GM23248 (cell line): ENCODE results near the gene FARP1. TPM values are rescaled to one million over a fixed set of nuclear protein-coding genes. Genes with fewer than 3 reads are reported as not detected.

Experiments
- DNase-seq: peaks from one replicate; pipeline ENCODE4 v3.0.0-alpha.2; 2015
- H2AFZ ChIP-seq: fragments of 200-600 bp; sonication (generic); 2 replicates; pipeline ENCODE4 v1.6.1; 2016; ENCODE audit warnings: antibody characterized with exemption
- H3F3A ChIP-seq: fragments of 200-600 bp; sonication (generic); 2 replicates; pipeline ENCODE4 v1.6.1; 2016; ENCODE audit warnings: mild to moderate bottlenecking, antibody characterized with exemption, mixed run types; ENCODE audit not compliant: insufficient read depth
- H3K27ac ChIP-seq: fragments of 200-600 bp; sonication (generic); 2 replicates; pipeline ENCODE4 v1.5.1; 2016; ENCODE audit warnings: mild to moderate bottlenecking
- H3K27me3 ChIP-seq: fragments of 200-600 bp; sonication (generic); replicated peaks from 2 replicates; pipeline ENCODE4 v1.6.1; 2016; ENCODE audit warnings: mild to moderate bottlenecking; ENCODE audit not compliant: insufficient read depth
- H3K36me3 ChIP-seq: fragments of 200-600 bp; sonication (generic); 2 replicates; pipeline ENCODE4 v1.6.1; 2016; ENCODE audit warnings: low read depth, mild to moderate bottlenecking
- H3K4me1 ChIP-seq: fragments of 200-600 bp; sonication (generic); 2 replicates; pipeline ENCODE4 v1.6.1; 2016; ENCODE audit warnings: mild to moderate bottlenecking; ENCODE audit not compliant: insufficient read depth
- H3K4me2 ChIP-seq: fragments of 200-600 bp; sonication (generic); one replicate; pipeline ENCODE4 v1.6.1; 2016; ENCODE audit warnings: mild to moderate bottlenecking; ENCODE audit not compliant: unreplicated experiment
- H3K4me3 ChIP-seq: fragments of 200-600 bp; sonication (generic); 2 replicates; pipeline ENCODE4 v1.5.1; 2016; ENCODE audit warnings: mild to moderate bottlenecking
- H3K79me2 ChIP-seq: fragments of 200-600 bp; sonication (generic); 2 replicates; pipeline ENCODE4 v1.6.1; 2016; ENCODE audit warnings: mild to moderate bottlenecking; ENCODE audit not compliant: insufficient read depth
- H3K9ac ChIP-seq: fragments of 200-600 bp; sonication (generic); 2 replicates; pipeline ENCODE4 v1.6.1; 2016; ENCODE audit warnings: mild to moderate bottlenecking
- H3K9me2 ChIP-seq: fragments of 200-600 bp; sonication (generic); 2 replicates; pipeline ENCODE4 v1.6.1; 2016; ENCODE audit warnings: mixed run types, mild to moderate bottlenecking, moderate library complexity; ENCODE audit not compliant: insufficient read depth
- H3K9me3 ChIP-seq: fragments of 200-600 bp; sonication (generic); one replicate; pipeline ENCODE4 v1.6.1; 2017; ENCODE audit warnings: low read depth
- H4K20me1 ChIP-seq: fragments of 200-600 bp; sonication (generic); 2 replicates; pipeline ENCODE4 v1.6.0; 2016; ENCODE audit not compliant: insufficient read depth
- EZH2 ChIP-seq: fragments of 200-600 bp; sonication (generic); IDR thresholded peaks from 2 replicates; pipeline ENCODE4 v1.6.1; 2018; ENCODE audit warnings: antibody characterized with exemption, mild to moderate bottlenecking; ENCODE audit not compliant: insufficient read depth, poor library complexity, severe bottlenecking
- EZH2phosphoT487 ChIP-seq: fragments of 200-600 bp; sonication (generic); IDR thresholded peaks from 2 replicates; pipeline ENCODE4 v1.6.1; 2018; ENCODE audit warnings: antibody characterized with exemption, moderate library complexity, mild to moderate bottlenecking, low read depth; ENCODE audit not compliant: insufficient read depth
- WGBS, 2 experiments: methylation state at CpG; one replicate each; pipeline ENCODE4 v1.1.6; 2015 to 2017; ENCODE audit warnings: low lambda C conversion rate in 2 of 2, low coverage in 1 of 2; ENCODE audit errors: missing lambda C conversion rate in 2 of 2; 5-methylcytosine and 5-hydroxymethylcytosine counted together
- in situ Hi-C: fragments of 300-500 bp; cut with MboI; formaldehyde crosslinking; loops from 2 replicates; pipeline ENCODE4 v1.15.0; 2020
- polyA plus RNA-seq: library from polyadenylated mRNA; unstranded; fragments of >200 nt; fragmentation: Nextera tagmentation; extraction: Ambion mirVana; gene quantifications from 2 replicates; pipeline ENCODE4 v1.2.1, GENCODE V29; 2016
- total RNA-seq: library from RNA; depleted of rRNA; stranded (reverse); fragments of >200 nt; shearing (Covaris generic); gene quantifications from 2 replicates; pipeline ENCODE4 v1.2.3, GENCODE V29; 2014

FARP1 gene
- total and polyA plus RNA-seq, 2 experiments from 2014 or later = 53.7 to 56.6 TPM

DNA sequence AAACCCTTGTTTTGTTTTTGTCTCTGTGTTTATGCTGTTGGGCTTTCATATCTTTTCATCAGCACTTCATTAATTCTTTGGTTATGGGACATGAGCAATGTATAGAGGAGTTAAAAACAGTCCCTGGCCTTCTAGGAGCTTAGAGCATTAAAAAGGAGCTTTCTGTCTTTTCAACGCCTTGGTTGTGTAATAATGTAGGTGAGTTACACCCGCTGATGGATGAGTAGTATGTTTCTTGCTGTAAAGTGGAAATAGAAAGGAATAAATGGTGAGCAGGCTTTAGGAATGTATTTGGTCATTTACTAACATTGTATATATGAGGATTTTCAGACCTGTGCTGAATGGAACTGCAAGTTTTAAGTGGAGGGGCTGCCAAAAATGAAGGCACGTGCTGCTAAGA is 155.7 kb downstream of the FARP1 start:
- H2AFZ ChIP-seq = no peak overlapping the region
- no peak overlapping the region for H3K4me3 ChIP-seq
- H3K27ac ChIP-seq = no peak overlapping the region
- no peaks in the 10 kb centered on the region for H4K20me1 ChIP-seq
- DNase-seq = no peak
- H3K79me2 ChIP-seq = peaks cover 96% of the 10 kb centered on the region
- no peak overlapping the region for H3K4me2 ChIP-seq
- in situ Hi-C loops = no loop called here
- H3K9me2 ChIP-seq = no peaks in the 10 kb centered on the region
- H3K9me3 ChIP-seq = no peaks in the 10 kb centered on the region
- H3K36me3 ChIP-seq = no peaks in the 10 kb centered on the region
- H3K9ac ChIP-seq = no peak overlapping the region
- peaks cover 27% of the 10 kb centered on the region for H3F3A ChIP-seq
- 78 to 82% methylated on average over 3 of the region's 3 CpGs for WGBS, 2 experiments
- TF ChIP-seq EZH2 (no peak), EZH2phosphoT487 (no peak)
- peaks cover 56% of the 10 kb centered on the region for H3K4me1 ChIP-seq
- no peaks in the 10 kb centered on the region for H3K27me3 ChIP-seq

DNA sequence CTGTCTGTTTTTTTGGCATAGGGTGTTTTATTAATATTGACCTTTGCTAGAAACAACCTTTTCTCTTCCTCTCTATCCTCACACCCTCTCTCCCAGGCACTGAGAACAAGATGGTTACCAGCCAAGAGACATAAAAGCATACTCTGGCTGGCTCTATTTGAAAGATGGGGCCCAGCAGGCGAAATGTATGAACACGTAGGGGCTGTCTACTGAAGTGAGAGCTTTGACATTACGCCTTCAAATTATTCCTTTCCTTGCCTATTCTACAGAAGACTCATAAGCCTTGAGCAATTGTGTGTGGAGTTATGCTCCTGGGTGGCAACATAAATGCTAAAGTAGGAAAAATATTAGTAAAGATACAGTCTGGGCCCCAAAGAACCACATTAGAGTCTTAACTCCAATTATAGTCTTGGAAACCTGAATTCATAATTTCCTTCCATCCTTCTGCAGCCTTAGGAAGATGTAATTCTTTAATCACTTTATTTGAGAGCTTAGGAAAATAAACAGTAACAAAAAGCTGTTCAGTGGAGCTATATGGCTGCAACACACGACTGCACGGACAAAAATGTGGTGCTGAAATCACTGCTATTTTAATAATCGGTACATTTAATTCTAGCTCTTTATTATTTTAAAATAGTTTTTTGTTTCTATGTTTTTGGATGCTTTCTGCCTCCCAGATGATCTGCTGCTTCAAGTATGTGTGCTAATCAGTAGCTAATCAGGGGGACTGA is 156.5 kb downstream of the FARP1 start:
- peak; percentile 32 for DNase-seq
- H4K20me1 ChIP-seq = no peaks in the 10 kb centered on the region
- peaks cover 97% of the 10 kb centered on the region for H3K79me2 ChIP-seq
- no peaks in the 10 kb centered on the region for H3K9me3 ChIP-seq
- H3K9ac ChIP-seq = no peak overlapping the region
- H3F3A ChIP-seq = peaks cover 23% of the 10 kb centered on the region
- H3K4me1 ChIP-seq = peaks cover 50% of the 10 kb centered on the region
- peak overlapping the region; percentile 73 for H3K4me2 ChIP-seq
- H2AFZ ChIP-seq = no peak overlapping the region
- TF ChIP-seq EZH2 (no peak), EZH2phosphoT487 (no peak)
- H3K27ac ChIP-seq = 0 out of 2 replicates have a peak overlapping the region, but pooled peaks have one; percentile 9
- no peaks in the 10 kb centered on the region for H3K36me3 ChIP-seq
- WGBS, 2 experiments = 59 to 64% methylated on average over 6 of the region's 6 CpGs
- no peaks in the 10 kb centered on the region for H3K9me2 ChIP-seq
- in situ Hi-C loops = no loop called here
- H3K4me3 ChIP-seq = 0 out of 2 replicates have a peak overlapping the region, but pooled peaks have one; percentile 16
- no peaks in the 10 kb centered on the region for H3K27me3 ChIP-seq

DNA sequence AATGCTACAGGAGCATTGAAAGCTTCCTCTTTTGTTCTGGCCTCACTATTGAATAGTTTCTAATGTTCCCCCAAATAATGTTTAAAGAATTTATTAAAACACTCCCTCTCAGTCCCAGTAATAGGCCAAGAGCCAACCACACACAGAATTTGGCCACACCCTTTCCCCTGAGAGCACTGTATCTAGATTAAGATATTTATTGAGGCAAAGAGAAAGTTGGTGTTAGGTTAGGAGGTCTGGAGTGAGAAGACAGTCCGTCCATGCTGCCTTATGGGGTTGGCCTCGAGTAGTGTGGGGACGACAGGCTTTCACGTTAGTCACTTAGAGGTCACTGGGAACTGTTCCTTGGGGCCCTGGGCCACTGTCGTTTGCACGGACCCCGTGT is 157.1 kb downstream of the FARP1 start:
- Histone ChIP-seq H3K9me3 (no peaks in the 10 kb centered on the region), H2AFZ (no peak overlapping the region), H3F3A (peaks cover 23% of the 10 kb centered on the region), H3K36me3 (no peaks in the 10 kb centered on the region), H3K9me2 (no peaks in the 10 kb centered on the region), H3K27me3 (no peaks in the 10 kb centered on the region), H3K4me2 (peak overlapping the region; percentile 73), H3K4me3 (peak overlapping the region; percentile 16; the same call in 1 of the 2 replicates), H3K79me2 (peaks cover 96% of the 10 kb centered on the region), H4K20me1 (no peaks in the 10 kb centered on the region), H3K4me1 (peaks cover 50% of the 10 kb centered on the region), H3K27ac (0 out of 2 replicates have a peak overlapping the region, but pooled peaks have one; percentile 9), H3K9ac (no peak overlapping the region)
- 26 to 37% methylated on average over 7 of the region's 7 CpGs for WGBS, 2 experiments
- TF ChIP-seq EZH2phosphoT487 (no peak), EZH2 (no peak)
- in situ Hi-C loops = no loop called here
- DNase-seq = peak; percentile 59

DNA sequence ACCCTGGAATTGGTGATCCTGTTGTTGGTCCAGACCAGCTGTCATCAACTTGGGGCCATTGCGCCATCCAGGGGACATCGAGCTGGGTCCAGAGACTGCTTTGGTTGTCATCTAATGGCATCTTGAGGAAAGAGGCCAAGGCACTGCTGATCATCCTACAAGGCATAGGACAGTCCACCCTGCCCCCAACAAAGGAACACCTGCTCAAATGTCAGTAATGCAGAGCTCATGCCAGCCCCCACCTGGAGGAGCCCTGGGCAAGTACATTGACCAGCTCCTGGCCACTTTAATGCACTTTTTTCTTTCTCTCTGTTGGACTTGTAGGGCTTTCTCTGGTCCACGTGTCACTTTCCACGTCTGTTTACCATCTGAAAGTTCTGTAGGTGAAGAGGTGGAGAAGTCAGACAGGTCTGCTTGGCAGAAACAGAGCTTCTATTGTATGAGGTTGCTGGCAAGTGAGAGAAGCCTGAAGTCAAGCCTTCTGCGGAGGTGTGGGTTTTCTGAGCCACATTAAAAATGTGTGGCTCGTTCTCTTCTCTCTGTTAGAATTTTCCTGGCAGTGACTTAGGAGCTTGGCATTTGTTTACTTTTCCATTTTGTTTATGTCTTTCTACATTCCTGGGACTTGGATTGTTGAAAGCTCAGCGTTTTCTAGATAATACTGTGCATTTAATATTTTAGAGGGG is 158.2 kb downstream of the FARP1 start:
- peaks cover 95% of the 10 kb centered on the region for H3K79me2 ChIP-seq
- TF ChIP-seq EZH2 (no peak), EZH2phosphoT487 (no peak)
- no peaks in the 10 kb centered on the region for H3K9me3 ChIP-seq
- peak overlapping the region; percentile 58 for H3K9ac ChIP-seq
- peak; percentile 67 for DNase-seq
- no peaks in the 10 kb centered on the region for H3K27me3 ChIP-seq
- 48 to 51% methylated on average over 7 of the region's 7 CpGs for WGBS, 2 experiments
- H3F3A ChIP-seq = peaks cover 23% of the 10 kb centered on the region
- H3K27ac ChIP-seq = peak overlapping the region; percentile 79
- in situ Hi-C loops = no loop called here
- no peak overlapping the region for H2AFZ ChIP-seq
- H4K20me1 ChIP-seq = no peaks in the 10 kb centered on the region
- peak overlapping the region; percentile 37 for H3K4me3 ChIP-seq
- H3K9me2 ChIP-seq = no peaks in the 10 kb centered on the region
- H3K4me1 ChIP-seq = peaks cover 42% of the 10 kb centered on the region
- H3K36me3 ChIP-seq = no peaks in the 10 kb centered on the region
- H3K4me2 ChIP-seq = peak overlapping the region; percentile 67
